Measurements from ENCODE around the gene DDX46.

DNA sequence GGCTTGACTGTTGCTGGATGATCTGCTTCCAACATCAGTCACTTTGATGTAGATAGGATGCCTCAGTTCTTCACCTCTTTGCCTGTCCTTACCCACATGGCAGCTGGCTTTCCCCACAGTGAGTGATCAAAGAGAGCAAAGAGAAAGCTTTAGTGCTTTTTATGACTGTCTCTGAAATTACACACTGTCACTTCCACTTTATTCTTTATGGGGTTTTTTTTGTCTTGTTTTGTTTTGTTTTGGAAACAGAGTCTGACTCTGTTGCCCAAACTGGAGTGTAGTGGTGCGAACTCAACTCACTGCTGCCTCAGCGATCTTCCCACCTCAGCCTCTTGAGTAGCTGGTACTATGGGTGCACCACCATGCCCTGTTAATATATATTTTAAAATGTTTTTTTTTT lies 54.8 kb downstream of the DDX46 start:
- TF ChIP-seq EZH2 (IDR thresholded peaks at IDR 0.05): no peak
- TF ChIP-seq, protein P1, sequence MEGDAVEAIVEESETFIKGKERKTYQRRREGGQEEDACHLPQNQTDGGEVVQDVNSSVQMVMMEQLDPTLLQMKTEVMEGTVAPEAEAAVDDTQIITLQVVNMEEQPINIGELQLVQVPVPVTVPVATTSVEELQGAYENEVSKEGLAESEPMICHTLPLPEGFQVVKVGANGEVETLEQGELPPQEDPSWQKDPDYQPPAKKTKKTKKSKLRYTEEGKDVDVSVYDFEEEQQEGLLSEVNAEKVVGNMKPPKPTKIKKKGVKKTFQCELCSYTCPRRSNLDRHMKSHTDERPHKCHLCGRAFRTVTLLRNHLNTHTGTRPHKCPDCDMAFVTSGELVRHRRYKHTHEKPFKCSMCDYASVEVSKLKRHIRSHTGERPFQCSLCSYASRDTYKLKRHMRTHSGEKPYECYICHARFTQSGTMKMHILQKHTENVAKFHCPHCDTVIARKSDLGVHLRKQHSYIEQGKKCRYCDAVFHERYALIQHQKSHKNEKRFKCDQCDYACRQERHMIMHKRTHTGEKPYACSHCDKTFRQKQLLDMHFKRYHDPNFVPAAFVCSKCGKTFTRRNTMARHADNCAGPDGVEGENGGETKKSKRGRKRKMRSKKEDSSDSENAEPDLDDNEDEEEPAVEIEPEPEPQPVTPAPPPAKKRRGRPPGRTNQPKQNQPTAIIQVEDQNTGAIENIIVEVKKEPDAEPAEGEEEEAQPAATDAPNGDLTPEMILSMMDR (IDR thresholded peaks at IDR 0.05): no peak
